ENCODE measurements around the gene CLDN12. TPM values are rescaled to one million over a fixed set of nuclear protein-coding genes. Genes with fewer than 3 reads are reported as not detected.

Gene CLDN12
- total and polyA plus RNA-seq, 2 of the 13 experiments (the other 11 are each of a cell fraction or from before 2014, with no cell fraction given) = 44.1 to 114 TPM

DNA sequence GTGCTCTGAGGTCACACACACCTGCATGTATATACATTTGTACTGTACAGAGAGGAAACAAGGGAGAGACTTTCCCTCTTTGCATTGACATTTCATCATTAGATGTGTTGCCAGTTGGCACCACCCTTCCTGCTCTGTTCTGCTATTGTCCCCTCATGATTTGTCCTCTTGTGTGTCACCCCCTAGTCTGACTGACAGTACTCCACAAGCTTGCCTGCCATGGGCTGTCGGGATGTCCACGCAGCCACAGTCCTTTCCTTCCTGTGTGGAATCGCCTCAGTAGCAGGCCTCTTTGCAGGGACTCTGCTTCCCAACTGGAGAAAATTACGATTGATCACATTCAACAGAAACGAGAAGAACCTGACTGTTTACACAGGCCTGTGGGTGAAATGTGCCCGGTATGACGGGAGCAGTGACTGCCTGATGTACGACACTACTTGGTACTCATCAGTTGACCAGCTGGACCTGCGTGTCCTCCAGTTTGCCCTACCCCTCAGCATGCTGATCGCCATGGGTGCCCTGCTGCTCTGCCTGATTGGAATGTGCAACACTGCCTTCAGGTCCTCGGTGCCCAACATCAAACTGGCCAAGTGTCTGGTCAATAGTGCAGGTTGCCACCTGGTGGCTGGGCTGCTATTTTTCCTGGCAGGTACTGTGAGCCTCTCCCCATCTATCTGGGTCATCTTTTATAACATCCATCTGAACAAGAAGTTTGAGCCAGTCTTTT, 9.4 kb downstream of the CLDN12 start:
- Histone ChIP-seq H3K4me3 (replicated peaks in 1 of 3; ENCODE audit: insufficient read depth in 1 of 3, low read depth in 2 of 3, low read length in 3 of 3) (no peak overlapping the region), H3K79me2 (ENCODE audit: insufficient read depth, low read length) (peaks cover 38% of the 10 kb centered on the region), H3K4me2 (ENCODE audit: low read depth, low read length) (no peak overlapping the region), H3K36me3 (replicated peaks in 1 of 2; ENCODE audit: control insufficient read depth in 1 of 2, insufficient read depth in 2 of 2, low read length in 2 of 2) (peaks cover 5 to 38% of the 10 kb centered on the region in 2 experiments; a peak in 4 of 5 replicates), H3K9ac (ENCODE audit: insufficient read depth, low read depth, low read length) (no peak overlapping the region), H3K9me3 (ENCODE audit: low read length) (no peaks in the 10 kb centered on the region), H2AFZ (ENCODE audit: low read length) (no peak overlapping the region), H3K27me3 (ENCODE audit: control insufficient read depth in 1 of 2, insufficient read depth in 2 of 2, low read length in 2 of 2) (no peaks in the 10 kb centered on the region), H3K27ac (ENCODE audit: extremely low read length, insufficient read depth, low read length) (no peak overlapping the region), H4K20me1 (ENCODE audit: insufficient read depth, low read length) (no peaks in the 10 kb centered on the region), H3K4me1 (ENCODE audit: insufficient read depth, low read length) (peaks cover 50% of the 10 kb centered on the region)
- intact Hi-C loops (cut with micrococcal nuclease; ENCODE audit: unreplicated experiment) = loop anchor here (1.0 to 5.0 kb wide), 3 partner anchors 66 to 260 kb away; partner anchors contain the start of genes GTPBP10 and STEAP1
- ChIA-PET POLR2A (no interaction called here), CTCF (ENCODE audit: low intra/inter-chr PET ratio, low total read pairs) (interaction anchor here (0.8 to 1.0 kb wide), 2 partner anchors 66 to 100 kb away, joined by 3 read pairs; partner anchors contain the start of gene GTPBP10)
- in situ Hi-C loops (cut with HindIII; ENCODE audit: extremely low pct_ligation_motif_present, low pct_unique_long_range_greater_than_20kb) = loop anchor here (10.0 kb wide), 1 partner anchor 258 kb away; the partner anchor contains the start of gene STEAP1
- peak; percentile 44 for DNase-seq (ENCODE audit: low spot score)
- no TSS peak for BruUV-seq (replicated peaks)
- 90% methylated on average over 10 of the region's 11 CpGs for WGBS (ENCODE audit: low lambda C conversion rate)
- FAIRE-seq = peak; percentile 52
- peak; percentile 94 for ATAC-seq
- 0 out of 2 replicates have a peak, but pooled peaks have one; percentile 30 for TF ChIP-seq RXRA (CRISPR knock-in tag; IDR thresholded peaks at IDR 0.05)
- peak; percentile 71 for TF ChIP-seq STAG1 (CRISPR knock-in tag; IDR thresholded peaks at IDR 0.05)
- no peak for TF ChIP-seq ZNF883 (CRISPR knock-in tag; IDR thresholded peaks at IDR 0.05; ENCODE audit: not compliant biosample characterization)
- no peak for TF ChIP-seq HOXA5 (CRISPR knock-in tag; IDR thresholded peaks at IDR 0.05)
- TF ChIP-seq, protein P1, sequence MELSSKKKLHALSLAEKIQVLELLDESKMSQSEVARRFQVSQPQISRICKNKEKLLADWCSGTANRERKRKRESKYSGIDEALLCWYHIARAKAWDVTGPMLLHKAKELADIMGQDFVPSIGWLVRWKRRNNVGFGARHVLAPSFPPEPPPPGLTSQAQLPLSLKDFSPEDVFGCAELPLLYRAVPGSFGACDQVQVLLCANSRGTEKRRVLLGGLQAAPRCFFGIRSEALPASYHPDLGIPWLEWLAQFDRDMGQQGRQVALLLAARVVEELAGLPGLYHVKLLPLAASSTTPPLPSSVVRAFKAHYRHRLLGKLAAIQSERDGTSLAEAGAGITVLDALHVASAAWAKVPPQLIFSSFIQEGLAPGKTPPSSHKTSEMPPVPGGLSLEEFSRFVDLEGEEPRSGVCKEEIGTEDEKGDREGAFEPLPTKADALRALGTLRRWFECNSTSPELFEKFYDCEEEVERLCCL (CRISPR knock-in tag; IDR thresholded peaks at IDR 0.05; ENCODE audit: borderline replicate concordance) = no peak
- TF ChIP-seq LCORL (IDR thresholded peaks at IDR 0.05) = no peak
- TF ChIP-seq LCORL (CRISPR knock-in tag; IDR thresholded peaks at IDR 0.05) = no peak
- 0 out of 2 replicates have a peak, but pooled peaks have one; percentile 22 for TF ChIP-seq RAD21 (CRISPR knock-in tag; IDR thresholded peaks at IDR 0.05)
- no peak for TF ChIP-seq TBP (CRISPR knock-in tag; IDR thresholded peaks at IDR 0.05)
- TF ChIP-seq, protein P2, sequence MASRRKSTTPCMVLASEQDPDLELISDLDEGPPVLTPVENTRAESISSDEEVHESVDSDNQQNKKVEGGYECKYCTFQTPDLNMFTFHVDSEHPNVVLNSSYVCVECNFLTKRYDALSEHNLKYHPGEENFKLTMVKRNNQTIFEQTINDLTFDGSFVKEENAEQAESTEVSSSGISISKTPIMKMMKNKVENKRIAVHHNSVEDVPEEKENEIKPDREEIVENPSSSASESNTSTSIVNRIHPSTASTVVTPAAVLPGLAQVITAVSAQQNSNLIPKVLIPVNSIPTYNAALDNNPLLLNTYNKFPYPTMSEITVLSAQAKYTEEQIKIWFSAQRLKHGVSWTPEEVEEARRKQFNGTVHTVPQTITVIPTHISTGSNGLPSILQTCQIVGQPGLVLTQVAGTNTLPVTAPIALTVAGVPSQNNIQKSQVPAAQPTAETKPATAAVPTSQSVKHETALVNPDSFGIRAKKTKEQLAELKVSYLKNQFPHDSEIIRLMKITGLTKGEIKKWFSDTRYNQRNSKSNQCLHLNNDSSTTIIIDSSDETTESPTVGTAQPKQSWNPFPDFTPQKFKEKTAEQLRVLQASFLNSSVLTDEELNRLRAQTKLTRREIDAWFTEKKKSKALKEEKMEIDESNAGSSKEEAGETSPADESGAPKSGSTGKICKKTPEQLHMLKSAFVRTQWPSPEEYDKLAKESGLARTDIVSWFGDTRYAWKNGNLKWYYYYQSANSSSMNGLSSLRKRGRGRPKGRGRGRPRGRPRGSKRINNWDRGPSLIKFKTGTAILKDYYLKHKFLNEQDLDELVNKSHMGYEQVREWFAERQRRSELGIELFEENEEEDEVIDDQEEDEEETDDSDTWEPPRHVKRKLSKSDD (CRISPR knock-in tag; IDR thresholded peaks at IDR 0.05; ENCODE audit: low read depth) = no peak
- no peak for TF ChIP-seq ATAD3A (CRISPR knock-in tag; IDR thresholded peaks at IDR 0.05)
- peak; percentile 49; the same call in 1 of the 2 replicates for TF ChIP-seq ZNF768 (CRISPR knock-in tag; IDR thresholded peaks at IDR 0.05)
- TF ChIP-seq RELA (CRISPR knock-in tag; IDR thresholded peaks at IDR 0.05) = no peak
- no peak for TF ChIP-seq SYNCRIP (IDR thresholded peaks at IDR 0.05; ENCODE audit: insufficient read depth, low read depth, low read length)
- no peak for TF ChIP-seq ZNF567 (CRISPR knock-in tag; IDR thresholded peaks at IDR 0.05; ENCODE audit: borderline replicate concordance)
- 0 out of 2 replicates have a peak, but pooled peaks have one; percentile 34 for TF ChIP-seq ZNF605 (CRISPR knock-in tag; IDR thresholded peaks at IDR 0.05)
- TF ChIP-seq, protein P3, sequence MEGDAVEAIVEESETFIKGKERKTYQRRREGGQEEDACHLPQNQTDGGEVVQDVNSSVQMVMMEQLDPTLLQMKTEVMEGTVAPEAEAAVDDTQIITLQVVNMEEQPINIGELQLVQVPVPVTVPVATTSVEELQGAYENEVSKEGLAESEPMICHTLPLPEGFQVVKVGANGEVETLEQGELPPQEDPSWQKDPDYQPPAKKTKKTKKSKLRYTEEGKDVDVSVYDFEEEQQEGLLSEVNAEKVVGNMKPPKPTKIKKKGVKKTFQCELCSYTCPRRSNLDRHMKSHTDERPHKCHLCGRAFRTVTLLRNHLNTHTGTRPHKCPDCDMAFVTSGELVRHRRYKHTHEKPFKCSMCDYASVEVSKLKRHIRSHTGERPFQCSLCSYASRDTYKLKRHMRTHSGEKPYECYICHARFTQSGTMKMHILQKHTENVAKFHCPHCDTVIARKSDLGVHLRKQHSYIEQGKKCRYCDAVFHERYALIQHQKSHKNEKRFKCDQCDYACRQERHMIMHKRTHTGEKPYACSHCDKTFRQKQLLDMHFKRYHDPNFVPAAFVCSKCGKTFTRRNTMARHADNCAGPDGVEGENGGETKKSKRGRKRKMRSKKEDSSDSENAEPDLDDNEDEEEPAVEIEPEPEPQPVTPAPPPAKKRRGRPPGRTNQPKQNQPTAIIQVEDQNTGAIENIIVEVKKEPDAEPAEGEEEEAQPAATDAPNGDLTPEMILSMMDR (CRISPR knock-in tag; IDR thresholded peaks at IDR 0.05) = peak; percentile 67
- TF ChIP-seq, protein P4, sequence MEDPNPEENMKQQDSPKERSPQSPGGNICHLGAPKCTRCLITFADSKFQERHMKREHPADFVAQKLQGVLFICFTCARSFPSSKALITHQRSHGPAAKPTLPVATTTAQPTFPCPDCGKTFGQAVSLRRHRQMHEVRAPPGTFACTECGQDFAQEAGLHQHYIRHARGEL (CRISPR knock-in tag; IDR thresholded peaks at IDR 0.05) = no peak
- TF ChIP-seq TEAD3 (CRISPR knock-in tag; optimal IDR thresholded peaks at IDR 0.05; ENCODE audit: borderline replicate concordance) = peak; percentile 28
- no peak for TF ChIP-seq ERF (CRISPR knock-in tag; IDR thresholded peaks at IDR 0.05)

Measured in HepG2 (cell line).